H9 (cell line): ENCODE measurements around the gene PROKR1. TPM values are rescaled to one million over a fixed set of nuclear protein-coding genes. Genes with fewer than 3 reads are reported as not detected.

Experiments
- DNase-seq: peaks from one replicate; pipeline ENCODE4 v3.0.0-alpha.2; 2017
- H2AFZ ChIP-seq: one replicate; pipeline ENCODE4 v1.6.1; 2013; ENCODE audit warnings: mild to moderate bottlenecking, low read length, control low read depth, moderate library complexity
- H2AK5ac ChIP-seq: 2 replicates; pipeline ENCODE4 v1.6.1; 2013; ENCODE audit warnings: low read length, control low read depth, mixed read lengths; ENCODE audit not compliant: insufficient read length
- H2BK120ac ChIP-seq: one replicate; pipeline ENCODE4 v1.6.1; 2013; ENCODE audit warnings: low read depth, mild to moderate bottlenecking, low read length, control low read depth, inconsistent platforms; ENCODE audit not compliant: poor library complexity, severe bottlenecking
- H2BK12ac ChIP-seq: 2 replicates; pipeline ENCODE4 v1.6.1; 2013; ENCODE audit warnings: low read length, control low read depth, mixed read lengths, low read depth; ENCODE audit not compliant: insufficient read length
- H2BK15ac ChIP-seq: 2 replicates; pipeline ENCODE4 v1.6.1; 2013; ENCODE audit warnings: low read depth, low read length, control low read depth
- H2BK20ac ChIP-seq: one replicate; pipeline ENCODE4 v1.6.1; 2013; ENCODE audit warnings: low read depth, mild to moderate bottlenecking, low read length, control low read depth, inconsistent platforms; ENCODE audit not compliant: poor library complexity, severe bottlenecking
- H2BK5ac ChIP-seq: 2 replicates; pipeline ENCODE4 v1.6.1; 2013; ENCODE audit warnings: low read length, control low read depth, mixed read lengths; ENCODE audit not compliant: insufficient read length
- H3K14ac ChIP-seq: 2 replicates; pipeline ENCODE4 v1.6.1; 2013; ENCODE audit warnings: low read length, control low read depth; ENCODE audit not compliant: insufficient read depth
- H3K18ac ChIP-seq: 2 replicates; pipeline ENCODE4 v1.6.1; 2013; ENCODE audit warnings: low read depth, mild to moderate bottlenecking, mixed read lengths, low read length, control low read depth; ENCODE audit not compliant: insufficient read length
- H3K23ac ChIP-seq: 2 replicates; pipeline ENCODE4 v1.6.1; 2013; ENCODE audit warnings: low read length, control low read depth, mixed read lengths, low read depth; ENCODE audit not compliant: insufficient read length
- H3K23me2 ChIP-seq: 2 replicates; pipeline ENCODE4 v1.6.1; 2013; ENCODE audit warnings: low read depth, mild to moderate bottlenecking, mixed read lengths, low read length, control low read depth; ENCODE audit not compliant: insufficient read length, poor library complexity, severe bottlenecking
- H3K27ac ChIP-seq: 2 replicates; pipeline ENCODE4 v1.5.1; 2013; ENCODE audit warnings: low read length, control low read depth, mixed read lengths, low read depth; ENCODE audit not compliant: insufficient read length
- H3K27me3 ChIP-seq: 2 replicates; pipeline ENCODE4 v1.6.1; 2013; ENCODE audit warnings: low read length, control low read depth, inconsistent platforms; ENCODE audit not compliant: insufficient read depth
- H3K4ac ChIP-seq: 2 replicates; pipeline ENCODE4 v1.6.1; 2013; ENCODE audit warnings: low read depth, mild to moderate bottlenecking, control low read depth, inconsistent platforms, low read length, moderate library complexity
- H3K4me1 ChIP-seq: 2 replicates; pipeline ENCODE4 v1.6.1; 2013; ENCODE audit warnings: low read length, control low read depth, inconsistent platforms; ENCODE audit not compliant: insufficient read depth
- H3K4me2 ChIP-seq: 2 replicates; pipeline ENCODE4 v1.6.1; 2013; ENCODE audit warnings: low read length, control low read depth, mixed read lengths; ENCODE audit not compliant: insufficient read length, insufficient read depth
- H3K56ac ChIP-seq: 2 replicates; pipeline ENCODE4 v1.6.1; 2013; ENCODE audit warnings: low read depth, mild to moderate bottlenecking, mixed read lengths, low read length, control low read depth; ENCODE audit not compliant: insufficient read length
- H3K79me1 ChIP-seq: 2 replicates; pipeline ENCODE4 v1.6.1; 2013; ENCODE audit warnings: low read depth, mild to moderate bottlenecking, moderate library complexity, low read length, control low read depth, inconsistent platforms; ENCODE audit not compliant: insufficient read depth, poor library complexity, severe bottlenecking
- H3K79me2 ChIP-seq: 2 replicates; pipeline ENCODE4 v1.6.1; 2013; ENCODE audit warnings: low read length, control low read depth, inconsistent platforms; ENCODE audit not compliant: insufficient read depth
- H3K9ac ChIP-seq: 2 replicates; pipeline ENCODE4 v1.6.1; 2013; ENCODE audit warnings: low read length, control low read depth, mixed read lengths; ENCODE audit not compliant: insufficient read length; ENCODE audit errors: extremely low read depth
- H3K9me3 ChIP-seq: one replicate; pipeline ENCODE4 v1.6.1; 2013; ENCODE audit warnings: low read depth, low read length, inconsistent platforms; ENCODE audit not compliant: control insufficient read depth
- H3T11ph ChIP-seq: one replicate; pipeline ENCODE4 v1.6.1; 2013; ENCODE audit warnings: mild to moderate bottlenecking, low read length, control low read depth, inconsistent platforms
- H4K20me1 ChIP-seq: one replicate; pipeline ENCODE4 v1.6.1; 2013; ENCODE audit not compliant: control insufficient read depth, insufficient read length, insufficient read depth
- H4K5ac ChIP-seq: 2 replicates; pipeline ENCODE4 v1.6.1; 2013; ENCODE audit warnings: low read depth, mild to moderate bottlenecking, mixed read lengths, low read length, control low read depth; ENCODE audit not compliant: insufficient read length
- H4K8ac ChIP-seq: replicated peaks from 2 replicates; pipeline ENCODE4 v1.6.1; 2013; ENCODE audit warnings: low read length, control low read depth, mixed read lengths, low read depth; ENCODE audit not compliant: insufficient read length
- H4K91ac ChIP-seq: 2 replicates; pipeline ENCODE4 v1.6.1; 2013; ENCODE audit warnings: low read depth, mild to moderate bottlenecking, moderate library complexity, mixed read lengths, low read length, control low read depth; ENCODE audit not compliant: insufficient read length
- H3K27ac Mint-ChIP-seq, 3 experiments: 2 replicates in 2 of 3; 3 replicates in 1 of 3; pipeline ENCODE4 v1.8.0; 2020 to 2021; ENCODE audit warnings: mixed read lengths in 3 of 3, mild to moderate bottlenecking in 1 of 3, moderate library complexity in 1 of 3
- H3K27me3 Mint-ChIP-seq: 2 replicates; pipeline ENCODE4 v1.8.0; 2021; ENCODE audit warnings: low read depth, mild to moderate bottlenecking, moderate library complexity, mixed read lengths
- H3K36me3 Mint-ChIP-seq, 3 experiments: 2 replicates in 2 of 3; 3 replicates in 1 of 3; pipeline ENCODE4 v1.8.0; 2020 to 2021; ENCODE audit warnings: low read depth in 3 of 3, mixed read lengths in 3 of 3; ENCODE audit not compliant: insufficient read depth in 1 of 3
- H3K4me1 Mint-ChIP-seq, 2 experiments: 2 replicates each; pipeline ENCODE4 v1.8.0; 2020; ENCODE audit warnings: mixed read lengths in 2 of 2
- H3K4me3 Mint-ChIP-seq, 2 experiments: 2 replicates in 1 of 2; 3 replicates in 1 of 2; pipeline ENCODE4 v1.8.0; 2020 to 2021; ENCODE audit warnings: mild to moderate bottlenecking in 2 of 2, mixed read lengths in 2 of 2, moderate library complexity in 1 of 2
- H3K9me3 Mint-ChIP-seq, 2 experiments: 2 replicates in 1 of 2; 3 replicates in 1 of 2; pipeline ENCODE4 v1.8.0; 2020; ENCODE audit warnings: mild to moderate bottlenecking in 2 of 2, mixed read lengths in 2 of 2, moderate library complexity in 1 of 2
- CTCF ChIP-seq: fragments of 200-600 bp; sonication (generic); conservative IDR thresholded peaks from 3 replicates; pipeline ENCODE4 v1.8.0; 2021; ENCODE audit warnings: antibody characterized with exemption, mild to moderate bottlenecking
- WGBS: extraction: QIAGEN DNeasy Blood & Tissue Kit; methylation state at CpG from one replicate; pipeline ENCODE4 v1.1.7; 2013; ENCODE audit warnings: missing lambda C conversion rate, low lambda C conversion rate, mixed read lengths; ENCODE audit not compliant: insufficient read length; ENCODE audit errors: extremely low coverage; 5-methylcytosine and 5-hydroxymethylcytosine counted together
- total RNA-seq: library from RNA; stranded (reverse); gene quantifications from 2 replicates; pipeline ENCODE4 v1.2.1, GENCODE V29; 2021

PROKR1 gene
- total RNA-seq, 1 experiment from 2014 or later, result 1.5 TPM

- H2BK5ac ChIP-seq, result no peak overlapping the region
- Mint-ChIP-seq H3K9me3 (no peaks in the 10 kb centered on the region), H3K36me3 (peaks cover 5 to 18% (median 11%) of the 10 kb centered on the region in 3 experiments; a peak in 5 of 7 replicates), H3K27ac (no peak overlapping the region), H3K4me3 (no peak overlapping the region), H3K4me1 (peaks cover 7% of the 10 kb centered on the region in 2 experiments), H3K27me3 (no peaks in the 10 kb centered on the region; the same call in none of the 2 replicates)
- H2BK12ac ChIP-seq, result no peak overlapping the region
- no peaks in the 10 kb centered on the region for H3K79me2 ChIP-seq
- no peak overlapping the region for H3K23ac ChIP-seq
- peaks cover 2% of the 10 kb centered on the region; the same call in 1 of the 2 replicates for H3K4me1 ChIP-seq
- H2BK15ac ChIP-seq, result no peak overlapping the region
- H3K23me2 ChIP-seq, result no peaks in the 10 kb centered on the region
- H2AFZ ChIP-seq, result no peak overlapping the region
- no peak overlapping the region for H3K4ac ChIP-seq
- H2BK20ac ChIP-seq, result no peak overlapping the region
- H2BK120ac ChIP-seq, result no peak overlapping the region
- no peaks in the 10 kb centered on the region for H3K27me3 ChIP-seq
- no CpG with 5 or more reads among the region's 6 CpGs for WGBS
- H3K9me3 ChIP-seq, result no peaks in the 10 kb centered on the region
- H3K4me2 ChIP-seq, result no peak overlapping the region
- no peak overlapping the region for H4K5ac ChIP-seq
- H3K18ac ChIP-seq, result no peak overlapping the region
- no peak overlapping the region for H4K91ac ChIP-seq
- no peak overlapping the region for H4K8ac ChIP-seq
- H3K9ac ChIP-seq, result no peak overlapping the region
- no peak overlapping the region for H3T11ph ChIP-seq
- H3K79me1 ChIP-seq, result no peaks in the 10 kb centered on the region
- TF ChIP-seq CTCF, result no peak
- H2AK5ac ChIP-seq, result no peak overlapping the region
- H3K27ac ChIP-seq, result no peak overlapping the region
- no peak for DNase-seq
- peaks cover 2% of the 10 kb centered on the region for H4K20me1 ChIP-seq
- no peak overlapping the region for H3K56ac ChIP-seq
- H3K14ac ChIP-seq, result no peak overlapping the region
Observed at GRCh38 chr2:68658266-68658665, 14.9 kb downstream of the PROKR1 start.
